ENCODE data around the gene FBXW9.
"Not testable (repeated sequence)": the region's sequence is repeated elsewhere in the genome, so short reads cannot be mapped to it uniquely, and the experiment has no call there.

The FBXW9 gene

GRCh38 chr19:12696366-12697335, at the start of gene FBXW9:
Gene FBXW9 (minus strand): TSS chr19:12696631. CDS start chr19:12696581, 50 bp downstream.
- DNase-seq = peak; percentile 58 to 99 (median 92)

- no peak for DNase-seq
Observed at GRCh38 chr19:12745166-12745897, 48.9 kb upstream of the FBXW9 start.

- no peak for DNase-seq
Observed at GRCh38 chr19:12737835-12738351, 41.5 kb upstream of the FBXW9 start.

GRCh38 chr19:12736995-12737834, 40.8 kb upstream of the FBXW9 start, which contains the start of gene GET3:
Gene GET3 (plus strand): TSS chr19:12737497. CDS start chr19:12737506, 9 bp downstream.
- peak; percentile 41 to 99 (median 88) for DNase-seq

GRCh38 chr19:12733369-12734214, 37.2 kb upstream of the FBXW9 start:
- peak in 8 of 56 donors; percentile 1 to 22 (median 6) for DNase-seq

GRCh38 chr19:12731337-12731736, 34.9 kb upstream of the FBXW9 start:
- no peak for DNase-seq

GRCh38 chr19:12730064-12730463, 33.6 kb upstream of the FBXW9 start:
- no peak for DNase-seq

GRCh38 chr19:12727745-12728433, 31.5 kb upstream of the FBXW9 start:
- DNase-seq = no peak

- no peak for DNase-seq
Observed at GRCh38 chr19:12726988-12727316, 30.5 kb upstream of the FBXW9 start.

GRCh38 chr19:12725612-12726011, 29.2 kb upstream of the FBXW9 start:
- not testable (repeated sequence) for DNase-seq

GRCh38 chr19:12723641-12724426, 27.4 kb upstream of the FBXW9 start, which contains the start of gene TNPO2:
Gene TNPO2 (minus strand): TSS chr19:12723932. CDS start chr19:12720977, 2,955 bp downstream.
- DNase-seq = peak in 48 of 56 donors; percentile 9 to 72 (median 44)

- DNase-seq = no peak
Observed at GRCh38 chr19:12723381-12723640, 26.9 kb upstream of the FBXW9 start.

GRCh38 chr19:12722566-12723380, 26.3 kb upstream of the FBXW9 start:
- peak in 55 of 56 donors; percentile 76 to 99 (median 92) for DNase-seq

GRCh38 chr19:12721656-12722565, 25.5 kb upstream of the FBXW9 start:
- DNase-seq = peak in 51 of 56 donors; percentile 1 to 77 (median 58)

GRCh38 chr19:12720851-12721655, 24.6 kb upstream of the FBXW9 start:
- peak in 18 of 56 donors; percentile 3 to 55 (median 29) for DNase-seq

- DNase-seq = no peak
Observed at GRCh38 chr19:12720296-12720695, 23.9 kb upstream of the FBXW9 start.
